Stimulated activated CD8-positive, alpha-beta memory T cell treated with anti-CD3 and anti-CD28 coated beads, Interleukin-7, amount 100 ng/mL, for 1 hour (primary cell): Measurements from ENCODE around the gene FOXC2.

Experiments used
- DNase-seq, 2 donors: peaks; one replicate each; pipeline ENCODE4 v3.0.0-alpha.2; 2020; ENCODE audit warnings: low read depth in 2 of 2

The FOXC2 gene

GRCh38 chr16:86533076-86533475, 33.6 kb upstream of the FOXC2 start:
- no peak for DNase-seq

GRCh38 chr16:86533767-86534351, 32.8 kb upstream of the FOXC2 start:
- no peak for DNase-seq

GRCh38 chr16:86534779-86535615, 31.6 kb upstream of the FOXC2 start:
- DNase-seq: no peak

GRCh38 chr16:86536621-86537020, 30.0 kb upstream of the FOXC2 start:
- DNase-seq: no peak

- DNase-seq: no peak
These were observed 29.1 kb upstream of the FOXC2 start for GRCh38 chr16:86537486-86537885.

- no peak for DNase-seq
These were observed 28.3 kb upstream of the FOXC2 start for GRCh38 chr16:86538196-86538780.

GRCh38 chr16:86540894-86541293, 25.7 kb upstream of the FOXC2 start:
- DNase-seq: no peak

- DNase-seq: no peak
These were observed 25.1 kb upstream of the FOXC2 start for GRCh38 chr16:86541560-86541959.

GRCh38 chr16:86542756-86543750, 23.6 kb upstream of the FOXC2 start:
- DNase-seq: no peak

GRCh38 chr16:86545481-86545880, 21.1 kb upstream of the FOXC2 start:
- DNase-seq: no peak

- no peak for DNase-seq
These were observed 20.5 kb upstream of the FOXC2 start for GRCh38 chr16:86545954-86546637.

- no peak for DNase-seq
These were observed 20.0 kb upstream of the FOXC2 start for GRCh38 chr16:86546638-86547013.

GRCh38 chr16:86547286-86547685, 19.3 kb upstream of the FOXC2 start:
- no peak for DNase-seq

- no peak for DNase-seq
These were observed 17.3 kb upstream of the FOXC2 start for GRCh38 chr16:86549076-86549892.

- DNase-seq: no peak
These were observed 16.8 kb upstream of the FOXC2 start for GRCh38 chr16:86549893-86550190.

GRCh38 chr16:86550281-86550680, 16.3 kb upstream of the FOXC2 start:
- DNase-seq: no peak

GRCh38 chr16:86553356-86553755, 13.3 kb upstream of the FOXC2 start:
- no peak for DNase-seq

GRCh38 chr16:86554599-86554916, 12.1 kb upstream of the FOXC2 start:
- DNase-seq: no peak

- peak; percentile 94 to 95 for DNase-seq
These were observed 11.5 kb upstream of the FOXC2 start, which contains the start of gene MTHFSD for GRCh38 chr16:86554917-86555703. MTHFSD (minus strand) TSS chr16:86555235; CDS start chr16:86555184, 51 bp downstream.

GRCh38 chr16:86555704-86556075, 10.9 kb upstream of the FOXC2 start:
- DNase-seq: no peak
